Psoas muscle (tissue), 8 donors: ENCODE data around the gene FSTL4. TPM values are rescaled to one million over a fixed set of nuclear protein-coding genes. Genes with fewer than 3 reads are reported as not detected.

Source experiments
- ATAC-seq, 4 donors: fragments of 200-7000 bp; cut with Tn5 transposase; one replicate each; pipeline ENCODE4 v1.9.1; 2020; ENCODE audit warnings: moderate library complexity in 3 of 4, mild to moderate bottlenecking in 2 of 4
- DNase-seq, 2 donors: peaks; one replicate each; pipeline ENCODE4 v3.0.0-alpha.2; 2020
- H3K27ac ChIP-seq: fragments of 200-600 bp; one replicate; pipeline ENCODE4 v1.8.0; 2022
- H3K27me3 ChIP-seq, 3 donors: fragments of 200-600 bp in 1 of 3; one replicate each; pipeline versions ENCODE4 v1.6.1 to v1.8.0; 2013 to 2022; ENCODE audit warnings: low read length in 2 of 3, mild to moderate bottlenecking in 2 of 3, moderate library complexity in 1 of 3; ENCODE audit not compliant: insufficient read depth in 3 of 3
- H3K36me3 ChIP-seq, 2 donors: fragments of 200-600 bp in 1 of 2; one replicate each; pipeline versions ENCODE4 v1.6.1 to v1.8.0; 2013 to 2022; ENCODE audit warnings: low read depth in 1 of 2, mild to moderate bottlenecking in 1 of 2, moderate library complexity in 1 of 2; ENCODE audit not compliant: insufficient read depth in 1 of 2
- H3K4me1 ChIP-seq: fragments of 200-600 bp; one replicate; pipeline ENCODE4 v1.8.0; 2022
- H3K4me3 ChIP-seq: fragments of 200-600 bp; one replicate; pipeline ENCODE4 v1.8.0; 2022; ENCODE audit warnings: mild to moderate bottlenecking
- H3K9me3 ChIP-seq: fragments of 200-600 bp; one replicate; pipeline ENCODE4 v1.8.0; 2022
- CTCF ChIP-seq: fragments of 200-600 bp; IDR thresholded peaks from one replicate; pipeline ENCODE4 v1.8.0; 2022; ENCODE audit warnings: antibody characterized with exemption
- WGBS, 3 donors: extraction: QIAGEN DNeasy Blood & Tissue Kit; methylation state at CpG; one replicate each; pipeline versions ENCODE4 v1.1.6 to v1.1.7; 2013; 5-methylcytosine and 5-hydroxymethylcytosine counted together
- intact Hi-C, 2 donors: fragments of 100-400 bp; cut with DNase I; formaldehyde crosslinking; loops; one replicate each; pipeline versions ENCODE4 v1.11.0 to v1.14.2; 2022
- polyA plus RNA-seq, 3 donors: library from polyadenylated mRNA; stranded (reverse); fragments of 200-250 nt; gene quantifications; one replicate each; pipeline ENCODE4 v1.2.3, GENCODE V29; 2013
- total RNA-seq, 4 donors: library from RNA; stranded (reverse); fragmentation: NEBNext Ultra II Directional in 2 of 4; extraction: Animal tissue kit (Norgen Biotek cat#: 25700) in 2 of 4; gene quantifications; one replicate each; pipeline versions ENCODE4 v1.2.1 to v1.2.4, GENCODE V29; 2021 to 2023
- donor health status: healthy with polysubstance abuse.
- donor health status: DM: no; HTN: no; CAD: no; lungs with moderate emphysema.
- donor health status: Bipolar disorder and iron deficiency.
- donor health status: healthy.
- donor health status: DM: yes; HTN: yes; CAD: no.
- donor health status: DM: no; HTN: no; CAD: no.
- donor health status: DM: no; HTN: no; CAD: no.
- donor health status: DM: yes; HTN: yes; CAD: no.

Gene FSTL4
- total and polyA plus RNA-seq, 7 donors, result 0.07 to 0.81 (median 0.24) TPM

GRCh38 chr5:133232435-133232834 is 379.9 kb downstream of the FSTL4 start:
- ATAC-seq (no peak), DNase-seq (no peak)
- no peak for TF ChIP-seq CTCF
- H3K36me3 ChIP-seq, result no peaks in the 10 kb centered on the region
- H3K27me3 ChIP-seq, result no peaks in the 10 kb centered on the region
- H3K27ac ChIP-seq, result no peak overlapping the region
- H3K4me3 ChIP-seq, result no peak overlapping the region
- no peaks in the 10 kb centered on the region for H3K4me1 ChIP-seq
- H3K9me3 ChIP-seq, result no peaks in the 10 kb centered on the region
- intact Hi-C loops, result no loop called here
- WGBS, 3 donors, result 73 to 88% (median 76%) methylated on average over 3 of the region's 3 CpGs

DNA sequence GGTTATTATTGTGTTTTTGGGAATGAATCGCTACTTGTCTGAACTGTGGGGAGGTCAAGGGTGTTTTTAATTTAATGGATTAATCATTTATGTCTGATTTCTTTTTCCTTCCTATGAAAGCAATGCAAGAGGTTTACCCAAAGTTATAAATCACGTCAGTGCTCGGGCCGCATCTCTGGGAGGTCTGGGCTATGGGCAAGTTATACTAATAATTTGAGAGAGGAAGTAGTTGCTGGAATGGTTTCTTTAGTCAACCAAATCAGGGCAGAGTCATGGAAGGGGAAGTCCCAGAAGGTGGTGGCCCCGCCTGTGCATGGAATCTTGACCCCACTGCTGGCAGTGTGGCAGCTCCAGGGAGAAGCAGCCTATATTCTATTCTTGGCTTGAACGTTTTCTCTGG is 380.3 kb downstream of the FSTL4 start:
- TF ChIP-seq CTCF, result no peak
- no peak overlapping the region for H3K27ac ChIP-seq
- H3K4me1 ChIP-seq, result no peaks in the 10 kb centered on the region
- H3K4me3 ChIP-seq, result no peak overlapping the region
- H3K9me3 ChIP-seq, result no peaks in the 10 kb centered on the region
- intact Hi-C loops, result no loop called here
- DNase-seq (no peak), ATAC-seq (no peak)
- H3K36me3 ChIP-seq, result no peaks in the 10 kb centered on the region
- WGBS, 3 donors, result 73 to 84% (median 81%) methylated on average over 6 of the region's 6 CpGs
- H3K27me3 ChIP-seq, result no peaks in the 10 kb centered on the region

DNA sequence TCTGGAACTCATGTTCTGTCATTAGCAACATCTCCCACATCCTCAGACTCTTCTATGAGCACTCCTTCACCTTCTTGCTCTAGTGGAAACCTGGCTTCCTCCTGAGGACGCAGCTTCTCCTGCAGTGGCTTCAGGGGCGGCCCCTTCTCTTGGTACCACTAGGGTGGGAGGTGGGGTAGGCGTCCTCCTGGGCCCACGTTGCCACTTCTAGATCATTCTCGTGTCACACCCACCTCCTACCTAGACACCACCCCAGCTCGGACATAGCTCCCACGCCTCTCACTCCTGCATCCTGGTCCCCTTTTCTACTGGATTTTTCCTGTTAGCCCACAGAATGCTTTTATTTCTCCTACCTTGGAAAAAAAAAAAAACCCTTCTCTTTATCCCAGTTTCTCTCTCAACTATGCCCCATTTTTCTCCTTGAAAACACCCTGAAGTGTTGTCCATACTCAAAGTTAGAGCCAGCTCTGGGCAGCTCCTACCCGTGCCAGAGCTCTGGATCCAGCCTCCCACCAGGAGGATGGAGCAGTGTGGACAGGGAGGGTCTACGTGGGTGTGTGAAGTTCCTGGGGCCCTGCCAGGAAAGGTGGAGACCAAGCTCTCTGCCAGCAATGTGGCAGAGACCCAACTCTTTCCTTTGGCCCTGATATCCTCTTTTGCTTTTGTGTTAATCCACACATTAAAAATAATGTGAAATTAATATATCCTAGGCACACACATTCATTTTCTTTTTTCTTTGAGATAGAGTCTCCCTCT is 381.3 kb downstream of the FSTL4 start:
- Histone ChIP-seq H3K27ac (no peak overlapping the region), H3K27me3 (no peaks in the 10 kb centered on the region), H3K4me1 (peaks cover 4% of the 10 kb centered on the region), H3K4me3 (no peak overlapping the region), H3K9me3 (no peaks in the 10 kb centered on the region), H3K36me3 (no peaks in the 10 kb centered on the region)
- ATAC-seq, result no peak
- intact Hi-C loops, result no loop called here
- no peak for TF ChIP-seq CTCF
- DNase-seq, result no peak
- WGBS, 3 donors, result 72 to 78% (median 74%) methylated on average over 9 of the region's 9 CpGs

- intact Hi-C loops, result no loop called here
- no peaks in the 10 kb centered on the region for H3K9me3 ChIP-seq
- 90 to 94% (median 91%) methylated on average over 8 of the region's 8 CpGs for WGBS, 3 donors
- ATAC-seq, result no peak
- no peaks in the 10 kb centered on the region for H3K36me3 ChIP-seq
- peaks cover 7% of the 10 kb centered on the region for H3K4me1 ChIP-seq
- DNase-seq, result no peak
- no peak for TF ChIP-seq CTCF
- no peak overlapping the region for H3K27ac ChIP-seq
- no peak overlapping the region for H3K4me3 ChIP-seq
- no peaks in the 10 kb centered on the region for H3K27me3 ChIP-seq
Measured at GRCh38 chr5:133229931-133230664, 382.2 kb downstream of the FSTL4 start.
